ENCODE data around the gene CST3. TPM values are rescaled to one million over a fixed set of nuclear protein-coding genes. Genes with fewer than 3 reads are reported as not detected.
"Not testable (repeated sequence)": the region's sequence is repeated elsewhere in the genome, so short reads cannot be mapped to it uniquely, and the experiment has no call there.

Gene CST3, protein sequence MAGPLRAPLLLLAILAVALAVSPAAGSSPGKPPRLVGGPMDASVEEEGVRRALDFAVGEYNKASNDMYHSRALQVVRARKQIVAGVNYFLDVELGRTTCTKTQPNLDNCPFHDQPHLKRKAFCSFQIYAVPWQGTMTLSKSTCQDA
- 1,000 to 10,000 TPM in 3 of 4 donors, 100 to 1,000 TPM in 1; 870 to 2,325 (median 1,540) TPM for total RNA-seq

DNA sequence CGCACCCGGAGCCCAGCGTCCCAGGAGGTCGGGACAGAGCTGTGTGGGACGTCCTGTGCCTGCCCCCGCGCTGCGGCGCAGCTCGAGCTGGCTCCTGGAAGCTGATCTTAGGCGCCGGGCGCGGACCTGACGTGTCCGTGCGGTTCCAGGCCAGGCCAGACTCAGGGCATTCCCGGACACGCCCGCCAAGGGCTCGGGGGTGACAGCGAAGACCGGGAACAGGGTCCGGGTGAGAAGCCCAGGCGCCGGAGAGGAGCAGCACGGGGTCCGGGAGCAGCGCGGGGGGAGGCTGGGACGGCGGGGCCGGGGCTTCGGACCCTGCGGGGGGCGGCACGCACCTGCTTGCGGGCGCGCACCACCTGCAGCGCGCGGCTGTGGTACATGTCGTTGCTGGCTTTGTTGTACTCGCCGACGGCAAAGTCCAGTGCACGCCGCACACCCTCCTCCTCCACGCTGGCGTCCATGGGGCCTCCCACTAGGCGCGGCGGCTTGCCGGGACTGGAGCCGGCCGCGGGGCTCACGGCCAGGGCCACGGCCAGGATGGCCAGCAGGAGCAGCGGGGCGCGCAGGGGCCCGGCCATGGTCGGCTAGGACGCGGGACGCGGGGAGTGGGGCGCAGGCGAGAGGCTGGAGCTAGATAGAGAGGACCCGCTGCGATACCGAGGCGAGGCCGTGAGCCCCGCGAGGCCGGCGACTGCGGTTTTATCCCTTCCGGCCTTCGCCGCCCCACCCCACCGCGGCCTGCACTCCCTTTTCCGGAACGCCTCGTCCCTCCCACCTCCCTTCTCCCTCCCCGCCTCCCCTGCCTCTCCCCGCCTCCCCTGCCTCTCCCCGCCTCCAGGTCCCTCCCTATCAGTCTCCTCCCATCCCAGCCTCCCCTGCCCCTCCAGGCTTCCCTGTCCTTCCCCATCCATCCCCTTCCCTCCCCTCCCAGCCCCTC is at the start of gene CST3:
Gene CST3, minus strand, starts transcription at position 674 of the 940 bp plus-strand sequence. Its CDS starts 93 bp downstream, at position 581.
- Histone ChIP-seq H3K4me1 (peaks cover 0 to 68% (median 9%) of the 10 kb centered on the region in 4 donors), H3K27ac (peak within 1 kb of the TSS; percentile 95 to 99 (median 97)), H3K4me3 (peak within 1 kb of the TSS; percentile 72 to 99 (median 96)), H3K27me3 (no peaks in the 10 kb centered on the region), H3K9me3 (no peaks in the 10 kb centered on the region), H3K36me3 (peaks cover 0 to 29% (median 0%) of the 10 kb centered on the region in 3 donors)
- 0 to 1% methylated on average over 43 of the region's 92 CpGs for WGBS, 2 donors
- TF ChIP-seq POLR2A (IDR thresholded peaks at IDR 0.05) (peak; percentile 70 to 91), EP300 (IDR thresholded peaks at IDR 0.05) (peak; percentile 46 to 88)
- TF ChIP-seq, protein P1, sequence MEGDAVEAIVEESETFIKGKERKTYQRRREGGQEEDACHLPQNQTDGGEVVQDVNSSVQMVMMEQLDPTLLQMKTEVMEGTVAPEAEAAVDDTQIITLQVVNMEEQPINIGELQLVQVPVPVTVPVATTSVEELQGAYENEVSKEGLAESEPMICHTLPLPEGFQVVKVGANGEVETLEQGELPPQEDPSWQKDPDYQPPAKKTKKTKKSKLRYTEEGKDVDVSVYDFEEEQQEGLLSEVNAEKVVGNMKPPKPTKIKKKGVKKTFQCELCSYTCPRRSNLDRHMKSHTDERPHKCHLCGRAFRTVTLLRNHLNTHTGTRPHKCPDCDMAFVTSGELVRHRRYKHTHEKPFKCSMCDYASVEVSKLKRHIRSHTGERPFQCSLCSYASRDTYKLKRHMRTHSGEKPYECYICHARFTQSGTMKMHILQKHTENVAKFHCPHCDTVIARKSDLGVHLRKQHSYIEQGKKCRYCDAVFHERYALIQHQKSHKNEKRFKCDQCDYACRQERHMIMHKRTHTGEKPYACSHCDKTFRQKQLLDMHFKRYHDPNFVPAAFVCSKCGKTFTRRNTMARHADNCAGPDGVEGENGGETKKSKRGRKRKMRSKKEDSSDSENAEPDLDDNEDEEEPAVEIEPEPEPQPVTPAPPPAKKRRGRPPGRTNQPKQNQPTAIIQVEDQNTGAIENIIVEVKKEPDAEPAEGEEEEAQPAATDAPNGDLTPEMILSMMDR (IDR thresholded peaks at IDR 0.05): peak in 1 of 5 experiments; percentile 18
- DNase-seq (ENCODE audit: low spot score in 2 of 2): peak; percentile 88 to 89

DNA sequence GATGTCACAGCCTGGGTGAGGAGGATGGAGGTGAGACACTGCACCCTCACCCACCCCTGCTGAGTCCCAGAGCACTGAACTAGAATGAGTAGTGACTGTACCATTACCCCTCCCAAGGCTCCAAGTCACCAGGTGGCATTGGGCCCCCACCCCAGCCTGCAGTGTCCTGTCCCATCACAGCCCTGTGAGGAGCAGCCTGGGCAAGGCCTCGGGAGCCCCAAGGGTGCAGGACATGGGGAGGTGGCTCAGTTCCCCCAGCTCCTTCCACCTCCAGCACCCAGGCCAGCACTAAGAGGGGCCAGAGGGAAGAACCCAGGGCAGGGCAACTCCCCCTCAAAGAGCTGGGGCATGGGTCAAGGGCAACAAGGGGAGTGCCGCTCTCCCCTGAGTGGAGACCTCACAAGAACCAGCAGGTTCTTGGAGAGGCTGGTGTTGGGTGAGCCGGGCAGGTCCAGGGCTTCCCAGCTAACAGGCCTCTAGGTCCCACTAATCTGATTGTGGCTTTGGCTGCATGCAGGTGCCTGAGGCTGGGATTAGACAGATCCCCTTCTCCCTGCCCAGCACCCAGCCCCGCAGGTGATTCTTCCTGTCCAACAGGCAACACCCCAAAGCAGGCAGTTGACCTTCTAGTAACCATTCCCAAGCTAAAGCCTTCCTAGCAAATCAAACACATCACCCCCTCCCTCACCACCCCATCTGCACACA is 48.4 kb upstream of the CST3 start:
- H3K27me3 ChIP-seq: no peaks in the 10 kb centered on the region
- H3K36me3 ChIP-seq: no peaks in the 10 kb centered on the region
- TF ChIP-seq POLR2A (IDR thresholded peaks at IDR 0.05) (no peak), EP300 (IDR thresholded peaks at IDR 0.05) (no peak)
- TF ChIP-seq, protein P1 (IDR thresholded peaks at IDR 0.05): no peak
- no peaks in the 10 kb centered on the region for H3K4me1 ChIP-seq
- 77 to 91% methylated on average over 2 to 3 of the region's 4 CpGs for WGBS, 2 donors
- H3K4me3 ChIP-seq: no peak overlapping the region
- H3K9me3 ChIP-seq: no peaks in the 10 kb centered on the region
- no peak for DNase-seq (ENCODE audit: low spot score in 2 of 2)
- no peak overlapping the region for H3K27ac ChIP-seq

DNA sequence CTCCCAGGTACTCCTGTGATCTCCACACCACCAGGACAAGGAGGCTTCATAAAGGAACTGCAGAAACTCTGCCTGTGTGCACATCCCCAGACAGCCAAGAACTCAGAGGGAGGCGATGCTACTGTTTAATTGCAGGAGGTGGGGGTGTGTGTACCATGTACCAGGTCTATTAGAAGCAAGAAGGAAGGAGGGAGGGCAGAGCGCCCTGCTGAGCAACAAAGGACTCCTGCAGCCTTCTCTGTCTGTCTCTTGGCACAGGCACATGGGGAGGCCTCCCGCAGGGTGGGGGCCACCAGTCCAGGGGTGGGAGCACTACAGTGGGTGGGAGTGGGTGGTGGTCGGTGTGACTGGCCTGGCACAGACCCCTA is 47.8 kb upstream of the CST3 start:
- H3K36me3 ChIP-seq; H3K27me3 ChIP-seq; DNase-seq (ENCODE audit: low spot score in 2 of 2); H3K4me3 ChIP-seq; H3K9me3 ChIP-seq; H3K27ac ChIP-seq; H3K4me1 ChIP-seq: not testable (repeated sequence)
- 66 to 67% methylated on average over 3 to 4 of the region's 4 CpGs for WGBS, 2 donors

DNA sequence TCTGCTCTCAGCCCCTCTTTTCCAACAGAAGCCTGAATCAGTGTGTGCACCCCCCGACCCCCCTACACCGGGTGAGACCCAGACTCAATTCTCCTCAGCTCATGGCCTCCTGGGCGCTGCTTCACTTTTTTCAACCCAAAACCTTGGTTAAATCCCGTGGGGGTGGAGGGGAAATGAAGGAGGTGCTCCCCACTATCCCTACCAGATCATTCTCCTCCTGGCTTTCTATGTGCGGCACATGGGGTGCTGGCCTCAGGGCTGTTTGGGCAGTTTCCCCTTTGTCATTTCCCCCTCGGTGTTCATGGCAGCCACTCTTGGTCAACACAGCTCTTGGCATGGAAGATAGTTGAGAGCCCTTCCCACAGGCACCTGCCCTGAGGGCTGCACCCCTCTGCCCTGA is 46.5 kb upstream of the CST3 start:
- Histone ChIP-seq H3K9me3 (no peaks in the 10 kb centered on the region), H3K4me1 (no peaks in the 10 kb centered on the region), H3K4me3 (no peak overlapping the region), H3K27me3 (no peaks in the 10 kb centered on the region), H3K36me3 (no peaks in the 10 kb centered on the region), H3K27ac (no peak overlapping the region)
- no peak for DNase-seq (ENCODE audit: low spot score in 2 of 2)
- TF ChIP-seq EP300 (IDR thresholded peaks at IDR 0.05) (no peak), POLR2A (IDR thresholded peaks at IDR 0.05) (no peak)
- TF ChIP-seq, protein P1 (IDR thresholded peaks at IDR 0.05): no peak
- 90 to 91% methylated on average over 6 of the region's 6 CpGs for WGBS, 2 donors

DNA sequence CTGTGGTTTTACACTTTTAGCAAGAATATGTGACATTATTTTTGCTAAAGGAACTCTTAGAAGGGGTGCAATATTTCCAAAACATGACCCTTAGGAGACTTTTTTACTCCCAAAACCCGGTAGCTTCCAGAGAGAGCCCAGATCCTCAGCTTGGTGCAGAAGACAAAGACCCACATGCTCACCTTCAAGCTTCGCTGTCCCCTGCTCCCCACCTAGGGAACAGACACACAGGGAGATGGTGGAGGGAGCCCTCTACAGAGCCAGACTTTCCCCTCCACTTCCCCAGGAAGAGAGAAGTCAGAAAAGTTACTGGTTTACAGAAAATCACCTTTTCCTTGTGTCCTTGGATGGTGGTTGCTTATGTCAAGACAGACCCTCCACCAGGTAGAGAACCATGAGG is 46.1 kb upstream of the CST3 start:
- H3K27me3 ChIP-seq: no peaks in the 10 kb centered on the region
- TF ChIP-seq, protein P1 (IDR thresholded peaks at IDR 0.05): no peak
- TF ChIP-seq EP300 (IDR thresholded peaks at IDR 0.05): no peak
- TF ChIP-seq POLR2A (IDR thresholded peaks at IDR 0.05): no peak
- DNase-seq (ENCODE audit: low spot score in 2 of 2): no peak
- H3K36me3 ChIP-seq: no peaks in the 10 kb centered on the region
- WGBS, 2 donors: 94 to 97% methylated on average over 2 of the region's 2 CpGs
- no peaks in the 10 kb centered on the region for H3K9me3 ChIP-seq
- H3K4me1 ChIP-seq: no peaks in the 10 kb centered on the region
- no peak overlapping the region for H3K4me3 ChIP-seq
- H3K27ac ChIP-seq: no peak overlapping the region
